ENCODE measurements around the gene TBC1D2.

The TBC1D2 gene

GRCh38 chr9:98215271-98215670 is 40.2 kb downstream of the TBC1D2 start:
- no peak for DNase-seq

GRCh38 chr9:98214811-98215210 is 40.6 kb downstream of the TBC1D2 start:
- no peak for DNase-seq

- DNase-seq = no peak
Observed at GRCh38 chr9:98211260-98211659, 44.2 kb downstream of the TBC1D2 start.

GRCh38 chr9:98210435-98210834 is 45.0 kb downstream of the TBC1D2 start:
- DNase-seq = no peak

- no peak for DNase-seq
Observed at GRCh38 chr9:98209530-98209929, 45.9 kb downstream of the TBC1D2 start.

- DNase-seq = no peak
Observed at GRCh38 chr9:98208635-98209034, 46.8 kb downstream of the TBC1D2 start.

- DNase-seq = no peak
Observed at GRCh38 chr9:98207606-98208005, 47.8 kb downstream of the TBC1D2 start.

GRCh38 chr9:98206754-98207153 is 48.7 kb downstream of the TBC1D2 start:
- no peak for DNase-seq

GRCh38 chr9:98204692-98205091 is 50.8 kb downstream of the TBC1D2 start:
- no peak for DNase-seq

GRCh38 chr9:98203153-98203552 is 52.3 kb downstream of the TBC1D2 start:
- no peak for DNase-seq

- no peak for DNase-seq
Observed at GRCh38 chr9:98202252-98202651, 53.2 kb downstream of the TBC1D2 start.

GRCh38 chr9:98201749-98202148 is 53.7 kb downstream of the TBC1D2 start:
- no peak for DNase-seq

- DNase-seq = no peak
Observed at GRCh38 chr9:98201102-98201501, 54.3 kb downstream of the TBC1D2 start.

GRCh38 chr9:98199388-98200033 is 55.9 kb downstream of the TBC1D2 start:
- DNase-seq = no peak

GRCh38 chr9:98195671-98196070 is 59.8 kb downstream of the TBC1D2 start:
- no peak for DNase-seq

GRCh38 chr9:98193336-98193944 is 62.0 kb downstream of the TBC1D2 start:
- no peak for DNase-seq

GRCh38 chr9:98192503-98193335 is 62.7 kb downstream of the TBC1D2 start, which contains the start of gene CORO2A:
CORO2A (minus strand) TSS chr9:98192637; CDS start chr9:98157660, 34,977 bp downstream.
- peak; percentile 83 for DNase-seq

- peak; percentile 46 for DNase-seq
Observed at GRCh38 chr9:98191671-98192502, 63.6 kb downstream of the TBC1D2 start.

- no peak for DNase-seq
Observed at GRCh38 chr9:98191181-98191608, 64.3 kb downstream of the TBC1D2 start.

GRCh38 chr9:98190757-98191105 is 64.7 kb downstream of the TBC1D2 start:
- no peak for DNase-seq

- no peak for DNase-seq
Observed at GRCh38 chr9:98189412-98189811, 66.0 kb downstream of the TBC1D2 start.

- DNase-seq = no peak
Observed at GRCh38 chr9:98187926-98188325, 67.5 kb downstream of the TBC1D2 start.

GRCh38 chr9:98186236-98186635 is 69.2 kb downstream of the TBC1D2 start:
- DNase-seq = no peak

Data from CD4-positive, alpha-beta T cell treated with Interleukin-21 for 1 hour (primary cell).